Osteoblast (primary cell): ENCODE measurements around the gene GOLGA2. TPM values are rescaled to one million over a fixed set of nuclear protein-coding genes. Genes with fewer than 3 reads are reported as not detected.

ENCODE experiments used
- DNase-seq: peaks from one replicate; pipeline ENCODE4 v3.0.0; 2011; ENCODE audit warnings: low spot score, mixed read lengths; ENCODE audit not compliant: insufficient read length; ENCODE audit errors: missing footprints
- H2AFZ ChIP-seq: 2 replicates; pipeline ENCODE4 v1.6.0; 2011; ENCODE audit warnings: mild to moderate bottlenecking, low read length
- H3K27ac ChIP-seq: 2 replicates; pipeline ENCODE4 v1.5.1; 2011; ENCODE audit warnings: mild to moderate bottlenecking, low read depth, low read length, moderate library complexity
- H3K27me3 ChIP-seq: 2 replicates; pipeline ENCODE4 v1.6.0; 2012; ENCODE audit warnings: mild to moderate bottlenecking, control low read depth, inconsistent platforms, low read length, moderate library complexity; ENCODE audit not compliant: insufficient read depth
- H3K36me3 ChIP-seq: 2 replicates; pipeline ENCODE4 v1.5.1; 2011; ENCODE audit warnings: mild to moderate bottlenecking, low read length, control low read depth, moderate library complexity; ENCODE audit not compliant: insufficient read depth
- H3K4me1 ChIP-seq: 2 replicates; pipeline ENCODE4 v1.5.1; 2011; ENCODE audit warnings: mild to moderate bottlenecking, low read length, control low read depth, moderate library complexity; ENCODE audit not compliant: insufficient read depth
- H3K4me2 ChIP-seq: 2 replicates; pipeline ENCODE4 v1.6.0; 2011; ENCODE audit warnings: mild to moderate bottlenecking, low read length; ENCODE audit not compliant: insufficient read depth
- H3K4me3 ChIP-seq: fragments of 200-600 bp; sonication (generic); 3 replicates; pipeline ENCODE4 v1.5.1; 2012; ENCODE audit warnings: mild to moderate bottlenecking, low read length, inconsistent platforms; ENCODE audit not compliant: insufficient read depth
- H3K79me2 ChIP-seq: 2 replicates; pipeline ENCODE4 v1.6.0; 2012; ENCODE audit warnings: mild to moderate bottlenecking, low read length, control low read depth, inconsistent platforms; ENCODE audit not compliant: insufficient read depth
- H3K9me3 ChIP-seq: 2 replicates; pipeline ENCODE4 v1.5.1; 2011; ENCODE audit warnings: low read depth, low read length, control low read depth
- H4K20me1 ChIP-seq: 2 replicates; pipeline ENCODE4 v1.6.0; 2012; ENCODE audit warnings: mild to moderate bottlenecking, low read length, control low read depth; ENCODE audit not compliant: insufficient read depth
- CTCF ChIP-seq: IDR thresholded peaks from 2 replicates; pipeline ENCODE4 v1.5.1; 2011; ENCODE audit warnings: mild to moderate bottlenecking, low read depth, low read length, moderate library complexity; ENCODE audit errors: extremely low read depth
- small RNA-seq: library from RNA; depleted of rRNA; stranded (forward); fragments of <200 nt; gene quantifications from one replicate; pipeline ENCODE3, GENCODE V24; 2012
- total RNA-seq: library from RNA; depleted of rRNA; stranded (reverse); fragments of >200 nt; gene quantifications from 2 replicates; pipeline ENCODE4 v1.2.3, GENCODE V29; 2012

The GOLGA2 gene
- total RNA-seq, 1 donor: 121 TPM

- Histone ChIP-seq H3K36me3 (no peaks in the 10 kb centered on the region), H3K9me3 (no peaks in the 10 kb centered on the region), H3K27me3 (peaks cover 3% of the 10 kb centered on the region), H3K79me2 (no peaks in the 10 kb centered on the region), H2AFZ (no peak overlapping the region), H3K27ac (no peak overlapping the region), H3K4me2 (no peak overlapping the region), H3K4me1 (peaks cover 12% of the 10 kb centered on the region), H4K20me1 (peaks cover 2% of the 10 kb centered on the region), H3K4me3 (no peak overlapping the region)
- DNase-seq: peak; percentile 81
- no peak for TF ChIP-seq CTCF
These were observed 68.6 kb downstream of the GOLGA2 start for GRCh38 chr9:128206916-128207910.

GRCh38 chr9:128206484-128206883 lies 69.3 kb downstream of the GOLGA2 start:
- H3K27me3 ChIP-seq: peaks cover 2% of the 10 kb centered on the region
- H3K4me1 ChIP-seq: peaks cover 18% of the 10 kb centered on the region
- H3K36me3 ChIP-seq: no peaks in the 10 kb centered on the region
- DNase-seq: peak; percentile 74
- no peak overlapping the region for H2AFZ ChIP-seq
- no peaks in the 10 kb centered on the region for H3K79me2 ChIP-seq
- no peak overlapping the region for H3K27ac ChIP-seq
- TF ChIP-seq CTCF: no peak
- H3K4me3 ChIP-seq: no peak overlapping the region
- H4K20me1 ChIP-seq: peaks cover 2% of the 10 kb centered on the region
- no peaks in the 10 kb centered on the region for H3K9me3 ChIP-seq
- no peak overlapping the region for H3K4me2 ChIP-seq

Small RNA genes lying within 50 kb of the gene (small RNA-seq; reads per million reads assigned to genes)
- gene MIR199B (31.6 reads per million, percentile 95 among the genes with 10 or more reads in this experiment), gene MIR3154 (0.22 reads per million)

Other genes starting within 250 kb of the GOLGA2 start
- 10.1 and 10.6 TPM in 2 replicates for gene NAIF1, start 208.7 kb downstream of the GOLGA2 start, total RNA-seq
- gene SLC25A25, start 207.8 kb downstream of the GOLGA2 start, total RNA-seq: 9.7 and 13.4 TPM in 2 replicates
- 42.7 and 50.3 TPM in 2 replicates for gene PTGES2, start 148.3 kb downstream of the GOLGA2 start, total RNA-seq
- not detected in 2 replicates for gene LCN2, start 126.6 kb downstream of the GOLGA2 start, total RNA-seq
- gene BBLN, start 115.7 kb downstream of the GOLGA2 start, total RNA-seq: 24.5 and 33.3 TPM in 2 replicates
- 33.7 and 40.1 TPM in 2 replicates for gene CIZ1, start 84.4 kb downstream of the GOLGA2 start, total RNA-seq
- gene DNM1, start 72.6 kb downstream of the GOLGA2 start, total RNA-seq: 3.6 and 6.5 TPM in 2 replicates
- 19.2 and 20.3 TPM in 2 replicates for gene SWI5, start 269 bp upstream of the GOLGA2 start, total RNA-seq
- 16.2 and 16.3 TPM in 2 replicates for gene TRUB2, start 46.4 kb upstream of the GOLGA2 start, total RNA-seq
- 34.7 and 34.8 TPM in 2 replicates for gene COQ4, start 46.8 kb upstream of the GOLGA2 start, total RNA-seq
- 21.4 and 23.0 TPM in 2 replicates for gene SLC27A4, start 64.5 kb upstream of the GOLGA2 start, total RNA-seq
- gene URM1, start 95.4 kb upstream of the GOLGA2 start, total RNA-seq: 29.2 and 35.1 TPM in 2 replicates
- 186 and 195 TPM in 2 replicates for gene CERCAM, start 144.8 kb upstream of the GOLGA2 start, total RNA-seq
- gene ODF2, start 180.0 kb upstream of the GOLGA2 start, total RNA-seq: 25.9 and 26.4 TPM in 2 replicates
- 17.1 and 19.2 TPM in 2 replicates for gene GLE1, start 228.7 kb upstream of the GOLGA2 start, total RNA-seq